Epithelial cell of esophagus (primary cell): Measurements from ENCODE around the gene COL6A1.

Experiments
- DNase-seq: peaks from one replicate; pipeline ENCODE4 v3.0.0; 2010; ENCODE audit warnings: low read depth
- H3K4me3 ChIP-seq: 2 replicates; pipeline ENCODE4 v1.5.1; 2011; ENCODE audit warnings: mild to moderate bottlenecking, low read length, control low read depth
- TF ChIP-seq, protein P1 (sequence below): IDR thresholded peaks from 2 replicates; pipeline ENCODE4 v1.5.1; 2011; ENCODE audit warnings: low read depth, mild to moderate bottlenecking, low read length, control low read depth, inconsistent platforms; ENCODE audit not compliant: insufficient read depth; ENCODE audit errors: missing control alignments

COL6A1 gene

DNA sequence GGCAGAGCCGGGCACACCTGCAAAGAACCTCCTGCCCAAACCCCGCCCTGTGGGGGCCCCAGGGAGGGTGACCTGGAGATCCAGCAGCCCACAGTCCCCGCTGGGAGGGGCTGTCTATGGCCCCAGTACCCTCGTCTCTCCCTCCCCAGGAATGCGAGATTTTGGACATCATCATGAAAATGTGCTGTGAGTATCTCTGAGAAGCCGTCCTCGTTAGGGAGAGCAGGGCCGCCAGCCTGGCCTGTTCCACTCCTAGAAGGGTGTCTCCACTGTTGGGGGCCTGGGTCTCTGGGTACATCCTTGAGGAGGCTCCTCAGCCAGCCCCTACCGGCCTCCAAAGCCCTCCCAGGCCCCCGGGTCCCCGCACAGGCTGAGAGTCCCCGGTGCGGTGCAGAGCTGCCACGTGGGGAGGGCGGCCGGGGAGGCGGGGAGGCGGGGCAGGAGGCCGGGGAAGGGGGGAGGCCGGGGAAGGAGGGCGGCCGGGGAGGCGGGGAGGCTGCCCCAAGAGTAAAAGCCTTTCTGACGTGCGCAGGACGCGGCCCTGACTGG is 18.7 kb downstream of the COL6A1 start:
- H3K4me3 ChIP-seq = no peak overlapping the region
- TF ChIP-seq, protein P1, sequence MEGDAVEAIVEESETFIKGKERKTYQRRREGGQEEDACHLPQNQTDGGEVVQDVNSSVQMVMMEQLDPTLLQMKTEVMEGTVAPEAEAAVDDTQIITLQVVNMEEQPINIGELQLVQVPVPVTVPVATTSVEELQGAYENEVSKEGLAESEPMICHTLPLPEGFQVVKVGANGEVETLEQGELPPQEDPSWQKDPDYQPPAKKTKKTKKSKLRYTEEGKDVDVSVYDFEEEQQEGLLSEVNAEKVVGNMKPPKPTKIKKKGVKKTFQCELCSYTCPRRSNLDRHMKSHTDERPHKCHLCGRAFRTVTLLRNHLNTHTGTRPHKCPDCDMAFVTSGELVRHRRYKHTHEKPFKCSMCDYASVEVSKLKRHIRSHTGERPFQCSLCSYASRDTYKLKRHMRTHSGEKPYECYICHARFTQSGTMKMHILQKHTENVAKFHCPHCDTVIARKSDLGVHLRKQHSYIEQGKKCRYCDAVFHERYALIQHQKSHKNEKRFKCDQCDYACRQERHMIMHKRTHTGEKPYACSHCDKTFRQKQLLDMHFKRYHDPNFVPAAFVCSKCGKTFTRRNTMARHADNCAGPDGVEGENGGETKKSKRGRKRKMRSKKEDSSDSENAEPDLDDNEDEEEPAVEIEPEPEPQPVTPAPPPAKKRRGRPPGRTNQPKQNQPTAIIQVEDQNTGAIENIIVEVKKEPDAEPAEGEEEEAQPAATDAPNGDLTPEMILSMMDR = no peak
- no peak for DNase-seq

DNA sequence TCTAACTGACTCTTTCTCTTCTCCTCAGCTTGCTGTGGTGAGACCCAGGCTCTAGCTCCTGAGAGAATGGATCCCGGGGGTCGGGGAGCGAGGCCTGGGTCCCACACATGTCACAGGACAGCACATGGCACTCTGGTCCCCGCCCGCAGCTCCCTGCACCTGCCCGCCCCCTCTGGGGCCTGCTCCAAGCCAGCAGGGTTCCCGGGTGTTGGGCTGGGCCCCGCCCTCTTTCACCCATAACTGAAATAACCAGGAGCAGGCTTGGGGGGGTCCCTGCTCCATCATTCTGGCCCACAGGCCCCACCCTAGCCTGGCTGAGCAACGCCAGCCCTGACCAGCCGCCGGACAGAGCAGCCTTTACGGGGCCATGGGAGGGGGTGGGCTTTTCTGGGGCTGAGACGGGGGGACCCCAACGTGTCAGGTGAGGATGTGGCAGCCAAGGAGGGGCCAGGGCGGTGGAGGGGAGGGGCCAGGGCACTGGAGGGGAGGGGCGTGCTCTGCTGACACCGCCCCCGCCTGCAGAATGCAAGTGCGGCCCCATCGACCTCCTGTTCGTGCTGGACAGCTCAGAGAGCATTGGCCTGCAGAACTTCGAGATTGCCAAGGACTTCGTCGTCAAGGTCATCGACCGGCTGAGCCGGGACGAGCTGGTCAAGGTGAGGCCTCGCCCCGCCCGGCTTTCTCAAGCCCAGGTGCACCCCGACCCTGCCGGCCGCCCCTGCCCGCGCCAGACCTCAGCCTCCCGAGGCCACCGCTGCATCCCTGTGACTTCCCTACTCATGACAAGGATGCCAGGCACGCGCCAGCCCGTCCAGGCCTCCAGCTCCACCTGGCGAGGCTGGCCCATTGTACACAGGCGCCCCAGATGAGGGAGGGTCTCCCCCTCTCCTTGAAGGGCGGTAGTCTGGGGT is 19.4 kb downstream of the COL6A1 start:
- no peak overlapping the region for H3K4me3 ChIP-seq
- no peak for DNase-seq
- TF ChIP-seq, protein P1 = no peak

DNA sequence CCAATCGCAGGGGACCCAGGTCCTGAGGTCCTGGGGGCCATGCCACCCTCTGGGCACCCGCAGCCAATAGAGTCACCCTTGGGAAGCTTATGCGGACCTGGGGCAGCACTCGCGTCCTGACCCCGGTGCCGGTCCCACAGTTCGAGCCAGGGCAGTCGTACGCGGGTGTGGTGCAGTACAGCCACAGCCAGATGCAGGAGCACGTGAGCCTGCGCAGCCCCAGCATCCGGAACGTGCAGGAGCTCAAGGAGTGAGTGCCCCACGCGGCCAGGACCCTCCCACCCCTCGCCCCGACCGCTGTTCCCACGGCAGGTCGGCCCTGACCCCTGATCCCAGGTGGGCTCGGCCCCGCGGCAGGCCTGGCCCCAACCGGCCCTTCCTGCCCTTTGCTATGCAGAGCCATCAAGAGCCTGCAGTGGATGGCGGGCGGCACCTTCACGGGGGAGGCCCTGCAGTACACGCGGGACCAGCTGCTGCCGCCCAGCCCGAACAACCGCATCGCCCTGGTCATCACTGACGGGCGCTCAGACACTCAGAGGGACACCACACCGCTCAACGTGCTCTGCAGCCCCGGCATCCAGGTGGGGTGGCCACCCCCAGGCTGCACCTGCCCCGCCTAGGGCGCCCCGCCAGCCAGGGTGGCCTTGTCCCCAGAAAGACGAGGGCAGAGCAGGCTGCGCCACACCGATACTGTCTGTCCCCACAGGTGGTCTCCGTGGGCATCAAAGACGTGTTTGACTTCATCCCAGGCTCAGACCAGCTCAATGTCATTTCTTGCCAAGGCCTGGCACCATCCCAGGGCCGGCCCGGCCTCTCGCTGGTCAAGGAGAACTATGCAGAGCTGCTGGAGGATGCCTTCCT is 20.5 kb downstream of the COL6A1 start:
- H3K4me3 ChIP-seq = no peak overlapping the region
- TF ChIP-seq, protein P1 = no peak
- no peak for DNase-seq

DNA sequence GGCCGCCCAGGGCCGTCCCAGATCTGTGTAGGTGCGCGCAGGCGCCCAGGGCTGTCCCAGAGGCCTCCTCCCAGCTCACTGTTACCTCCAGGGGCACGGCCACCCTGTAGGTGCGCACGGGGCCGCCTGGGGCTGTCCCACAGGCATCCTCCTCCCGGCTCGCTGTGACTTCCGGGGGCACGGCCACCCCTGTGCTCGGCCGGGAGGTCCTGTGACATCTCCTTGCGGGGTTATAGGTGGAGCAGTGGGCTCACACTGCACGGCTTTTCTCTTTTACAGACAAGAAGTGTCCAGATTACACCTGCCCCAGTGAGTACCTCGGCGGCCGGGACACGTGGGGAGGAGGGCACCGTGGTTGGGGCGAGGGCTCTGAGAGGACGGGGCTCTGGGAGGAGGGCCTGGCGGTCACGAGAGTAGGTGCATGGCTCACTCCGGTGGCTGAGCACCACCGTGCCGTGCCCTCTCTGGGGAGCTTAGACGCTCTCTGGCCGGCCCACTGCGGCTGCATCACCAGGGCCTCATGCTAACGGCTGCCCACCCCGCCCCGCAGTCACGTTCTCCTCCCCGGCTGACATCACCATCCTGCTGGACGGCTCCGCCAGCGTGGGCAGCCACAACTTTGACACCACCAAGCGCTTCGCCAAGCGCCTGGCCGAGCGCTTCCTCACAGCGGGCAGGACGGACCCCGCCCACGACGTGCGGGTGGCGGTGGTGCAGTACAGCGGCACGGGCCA is 21.4 kb downstream of the COL6A1 start:
- H3K4me3 ChIP-seq = no peak overlapping the region
- DNase-seq = no peak
- TF ChIP-seq, protein P1 = no peak

DNA sequence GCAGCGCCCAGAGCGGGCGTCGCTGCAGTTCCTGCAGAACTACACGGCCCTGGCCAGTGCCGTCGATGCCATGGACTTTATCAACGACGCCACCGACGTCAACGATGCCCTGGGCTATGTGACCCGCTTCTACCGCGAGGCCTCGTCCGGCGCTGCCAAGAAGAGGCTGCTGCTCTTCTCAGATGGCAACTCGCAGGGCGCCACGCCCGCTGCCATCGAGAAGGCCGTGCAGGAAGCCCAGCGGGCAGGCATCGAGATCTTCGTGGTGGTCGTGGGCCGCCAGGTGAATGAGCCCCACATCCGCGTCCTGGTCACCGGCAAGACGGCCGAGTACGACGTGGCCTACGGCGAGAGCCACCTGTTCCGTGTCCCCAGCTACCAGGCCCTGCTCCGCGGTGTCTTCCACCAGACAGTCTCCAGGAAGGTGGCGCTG is 22.0 kb downstream of the COL6A1 start:
- no peak for DNase-seq
- TF ChIP-seq, protein P1 = no peak
- H3K4me3 ChIP-seq = no peak overlapping the region

DNA sequence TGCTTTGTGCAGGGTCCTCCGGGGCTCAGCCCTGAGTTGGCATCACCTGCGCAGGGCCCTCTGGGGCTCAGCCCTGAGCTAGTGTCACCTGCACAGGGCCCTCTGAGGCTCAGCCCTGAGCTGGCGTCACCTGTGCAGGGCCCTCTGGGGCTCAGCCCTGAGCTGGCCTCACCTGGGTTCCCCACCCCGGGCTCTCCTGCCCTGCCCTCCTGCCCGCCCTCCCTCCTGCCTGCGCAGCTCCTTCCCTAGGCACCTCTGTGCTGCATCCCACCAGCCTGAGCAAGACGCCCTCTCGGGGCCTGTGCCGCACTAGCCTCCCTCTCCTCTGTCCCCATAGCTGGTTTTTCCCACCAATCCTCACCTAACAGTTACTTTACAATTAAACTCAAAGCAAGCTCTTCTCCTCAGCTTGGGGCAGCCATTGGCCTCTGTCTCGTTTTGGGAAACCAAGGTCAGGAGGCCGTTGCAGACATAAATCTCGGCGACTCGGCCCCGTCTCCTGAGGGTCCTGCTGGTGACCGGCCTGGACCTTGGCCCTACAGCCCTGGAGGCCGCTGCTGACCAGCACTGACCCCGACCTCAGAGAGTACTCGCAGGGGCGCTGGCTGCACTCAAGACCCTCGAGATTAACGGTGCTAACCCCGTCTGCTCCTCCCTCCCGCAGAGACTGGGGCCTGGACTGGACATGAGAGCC is 22.7 kb downstream of the COL6A1 start:
- TF ChIP-seq, protein P1 = no peak
- DNase-seq = no peak
- no peak overlapping the region for H3K4me3 ChIP-seq
